Keratinocyte (primary cell): Measurements from ENCODE around the gene TGFBRAP1.

ENCODE experiments used
- CTCF ChIP-seq, 3 experiments: IDR thresholded peaks in 1 of 3; conservative IDR thresholded peaks in 1 of 3; optimal IDR thresholded peaks in 1 of 3; 2 replicates in 2 of 3; 3 replicates in 1 of 3; pipeline versions ENCODE3 to v1.5.1; 2011; ENCODE audit warnings: low read length in 3 of 3, mild to moderate bottlenecking in 3 of 3, moderate library complexity in 2 of 3, control low read depth in 1 of 3, inconsistent platforms in 1 of 3; ENCODE audit not compliant: insufficient read depth in 2 of 3; ENCODE audit errors: extremely low read depth in 1 of 3
- EZH2 ChIP-seq: IDR thresholded peaks from one replicate; pipeline ENCODE4 v1.6.1; 2012; ENCODE audit warnings: inconsistent platforms, mild to moderate bottlenecking, low read length, moderate library complexity

DNA sequence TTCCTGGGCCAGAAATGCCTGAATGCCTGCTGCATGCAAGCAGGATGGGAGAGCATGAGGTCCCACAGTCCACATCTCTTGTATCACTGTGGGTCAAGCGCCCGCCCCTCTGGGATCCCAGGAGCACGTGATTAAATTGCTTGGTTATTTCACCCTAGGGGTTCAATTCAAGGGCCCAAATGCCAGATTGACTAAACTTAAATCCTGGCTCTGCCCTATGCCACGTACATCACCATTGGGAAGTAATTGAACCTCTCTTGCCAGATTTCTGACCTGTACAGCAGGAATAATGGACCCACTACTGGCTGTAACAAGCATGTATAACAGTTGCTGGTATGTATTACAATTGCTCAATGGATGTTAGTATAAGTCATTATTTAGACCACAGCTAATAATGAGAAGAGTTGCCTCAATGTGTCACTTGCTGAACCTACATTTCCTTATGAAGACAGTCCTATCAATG lies 49.4 kb upstream of the TGFBRAP1 start:
- TF ChIP-seq CTCF (optimal IDR thresholded peaks at IDR 0.05 in 1 of 3, IDR thresholded peaks at IDR 0.05 in 1 of 3, conservative IDR thresholded peaks at IDR 0.05 in 1 of 3; ENCODE audit: extremely low read depth in 1 of 3, insufficient read depth in 2 of 3, low read length in 3 of 3) (no peak), EZH2 (no peak)
